Measurements from ENCODE around the gene SIPA1.

SIPA1 gene

GRCh38 chr11:65609229-65609628, 28.7 kb upstream of the SIPA1 start:
- DNase-seq (ENCODE audit: low read depth in 1 of 2, low spot score in 1 of 2), result no peak

GRCh38 chr11:65609665-65610064, 28.2 kb upstream of the SIPA1 start:
- DNase-seq (ENCODE audit: low read depth in 1 of 2, low spot score in 1 of 2), result no peak

GRCh38 chr11:65610404-65610803, 27.5 kb upstream of the SIPA1 start:
- DNase-seq (ENCODE audit: low read depth in 1 of 2, low spot score in 1 of 2), result no peak

GRCh38 chr11:65611028-65611757, 26.7 kb upstream of the SIPA1 start:
- no peak for DNase-seq (ENCODE audit: low read depth in 1 of 2, low spot score in 1 of 2)

- DNase-seq (ENCODE audit: low read depth in 1 of 2, low spot score in 1 of 2), result no peak
Measured at GRCh38 chr11:65611758-65612603, 25.9 kb upstream of the SIPA1 start.

- no peak for DNase-seq (ENCODE audit: low read depth in 1 of 2, low spot score in 1 of 2)
Measured at GRCh38 chr11:65612691-65613090, 25.2 kb upstream of the SIPA1 start.

GRCh38 chr11:65613091-65613928, 24.6 kb upstream of the SIPA1 start:
- no peak for DNase-seq (ENCODE audit: low read depth in 1 of 2, low spot score in 1 of 2)

GRCh38 chr11:65615229-65615949, 22.5 kb upstream of the SIPA1 start, which contains the start of gene PCNX3:
Gene PCNX3 (plus strand): TSS chr11:65615776. CDS start chr11:65616312, 536 bp downstream.
- peak; percentile 98 to 99 for DNase-seq (ENCODE audit: low read depth in 1 of 2, low spot score in 1 of 2)

GRCh38 chr11:65615950-65616574, 21.8 kb upstream of the SIPA1 start:
- DNase-seq (ENCODE audit: low read depth in 1 of 2, low spot score in 1 of 2), result peak in 1 of 2 donors; percentile 26

GRCh38 chr11:65616575-65617001, 21.3 kb upstream of the SIPA1 start:
- no peak for DNase-seq (ENCODE audit: low read depth in 1 of 2, low spot score in 1 of 2)

- DNase-seq (ENCODE audit: low read depth in 1 of 2, low spot score in 1 of 2), result no peak
Measured at GRCh38 chr11:65617136-65617850, 20.6 kb upstream of the SIPA1 start.

- DNase-seq (ENCODE audit: low read depth in 1 of 2, low spot score in 1 of 2), result no peak
Measured at GRCh38 chr11:65617990-65618751, 19.7 kb upstream of the SIPA1 start.

- DNase-seq (ENCODE audit: low read depth in 1 of 2, low spot score in 1 of 2), result no peak
Measured at GRCh38 chr11:65618763-65619162, 19.1 kb upstream of the SIPA1 start.

GRCh38 chr11:65619281-65619928, 18.5 kb upstream of the SIPA1 start:
- no peak for DNase-seq (ENCODE audit: low read depth in 1 of 2, low spot score in 1 of 2)

GRCh38 chr11:65620666-65621065, 17.2 kb upstream of the SIPA1 start:
- no peak for DNase-seq (ENCODE audit: low read depth in 1 of 2, low spot score in 1 of 2)

- no peak for DNase-seq (ENCODE audit: low read depth in 1 of 2, low spot score in 1 of 2)
Measured at GRCh38 chr11:65621460-65621859, 16.4 kb upstream of the SIPA1 start.

- no peak for DNase-seq (ENCODE audit: low read depth in 1 of 2, low spot score in 1 of 2)
Measured at GRCh38 chr11:65622011-65622410, 15.9 kb upstream of the SIPA1 start.

GRCh38 chr11:65623177-65623576, 14.7 kb upstream of the SIPA1 start:
- no peak for DNase-seq (ENCODE audit: low read depth in 1 of 2, low spot score in 1 of 2)

Data from stimulated activated CD4-positive, alpha-beta T cell treated with anti-CD3 and anti-CD28 coated beads, Interleukin-15, amount 100 ng/mL, for 1 hour (primary cell).